SU-DHL-6 (cell line): Measurements from ENCODE around the gene RBMS2.

Source experiments
- H2AFZ ChIP-seq: fragments of 200-600 bp; sonication (generic); 2 replicates; pipeline ENCODE4 v1.6.1; 2014; ENCODE audit warnings: low read depth, mild to moderate bottlenecking, moderate library complexity, mixed read lengths, antibody characterized with exemption, low read length; ENCODE audit not compliant: severe bottlenecking
- H3F3A ChIP-seq: fragments of 200-600 bp; shearing (Covaris generic); 2 replicates; pipeline ENCODE4 v1.6.0; 2016; ENCODE audit warnings: antibody characterized with exemption, mild to moderate bottlenecking; ENCODE audit not compliant: insufficient read depth
- H3K27ac ChIP-seq: fragments of 200-600 bp; sonication (generic); 2 replicates; pipeline ENCODE4 v1.5.1; 2016; ENCODE audit warnings: low read depth, mild to moderate bottlenecking, low read length, moderate library complexity, mixed read lengths
- H3K27me3 ChIP-seq: fragments of 200-600 bp; sonication (generic), shearing (Covaris generic); 2 replicates; pipeline ENCODE4 v1.6.0; 2014; ENCODE audit warnings: mild to moderate bottlenecking, low read length
- H3K36me3 ChIP-seq: fragments of 200-600 bp; sonication (generic); 2 replicates; pipeline ENCODE4 v1.6.1; 2014; ENCODE audit warnings: mild to moderate bottlenecking, low read length, mixed read lengths
- H3K4me2 ChIP-seq: fragments of 300-600, 200-600 bp; shearing (Covaris generic), sonication (generic); 2 replicates; pipeline ENCODE4 v1.6.0; 2014; ENCODE audit warnings: low read length, low read depth, mild to moderate bottlenecking; ENCODE audit not compliant: poor library complexity, severe bottlenecking
- H3K4me3 ChIP-seq: fragments of 200-600 bp; sonication (generic); 2 replicates; pipeline ENCODE4 v1.5.1; 2014; ENCODE audit warnings: antibody characterized with exemption, low read length, mild to moderate bottlenecking, mixed read lengths; ENCODE audit not compliant: insufficient read depth, poor library complexity, severe bottlenecking
- H3K79me2 ChIP-seq: fragments of 200-600 bp; sonication (generic); 2 replicates; pipeline ENCODE4 v1.6.1; 2014; ENCODE audit warnings: mild to moderate bottlenecking, low read length, moderate library complexity; ENCODE audit not compliant: insufficient read depth
- H3K9ac ChIP-seq: fragments of 200-600 bp; sonication (generic); 2 replicates; pipeline ENCODE4 v1.7.0; 2014; ENCODE audit warnings: mild to moderate bottlenecking, low read length
- H3K9me2 ChIP-seq: fragments of 200-600 bp; sonication (generic); replicated peaks from 2 replicates; pipeline ENCODE4 v1.6.1; 2014; ENCODE audit warnings: low read length; ENCODE audit not compliant: insufficient read depth
- H3K9me3 ChIP-seq: fragments of 200-600 bp; sonication (generic); 2 replicates; pipeline ENCODE4 v1.6.1; 2014; ENCODE audit warnings: low read length, mixed read lengths; ENCODE audit not compliant: insufficient read depth
- H4K20me1 ChIP-seq: fragments of 200-600 bp; sonication (generic); 2 replicates; pipeline ENCODE4 v1.6.1; 2014; ENCODE audit warnings: low read depth, mild to moderate bottlenecking, antibody characterized with exemption, low read length, moderate library complexity, mixed read lengths
- CTCF ChIP-seq: fragments of 200-600 bp; sonication (generic); IDR thresholded peaks from one replicate; pipeline ENCODE4 v1.5.1; 2017; ENCODE audit warnings: antibody characterized with exemption, mild to moderate bottlenecking, low read length, moderate library complexity; ENCODE audit not compliant: insufficient read depth, poor library complexity, severe bottlenecking
- EZH2phosphoT487 ChIP-seq: fragments of 200-600 bp; sonication (generic), shearing (Covaris generic); conservative IDR thresholded peaks from 2 replicates; pipeline ENCODE4 v1.6.1; 2018; ENCODE audit warnings: mild to moderate bottlenecking, antibody characterized with exemption, low read length, moderate library complexity, mixed read lengths

The RBMS2 gene

GRCh38 chr12:56578983-56579546, 57.4 kb downstream of the RBMS2 start:
- Histone ChIP-seq H3F3A (no peaks in the 10 kb centered on the region), H3K79me2 (no peaks in the 10 kb centered on the region), H3K4me3 (no peak overlapping the region), H3K9ac (no peak overlapping the region), H3K9me2 (no peaks in the 10 kb centered on the region), H3K36me3 (no peaks in the 10 kb centered on the region), H2AFZ (no peak overlapping the region), H4K20me1 (no peaks in the 10 kb centered on the region), H3K27ac (no peak overlapping the region), H3K9me3 (no peaks in the 10 kb centered on the region), H3K27me3 (no peaks in the 10 kb centered on the region), H3K4me2 (no peak overlapping the region)
- TF ChIP-seq EZH2phosphoT487 (no peak), CTCF (no peak)

- TF ChIP-seq EZH2phosphoT487 (no peak), CTCF (no peak)
- no peaks in the 10 kb centered on the region for H3K36me3 ChIP-seq
- H3K27ac ChIP-seq = no peak overlapping the region
- H3K79me2 ChIP-seq = no peaks in the 10 kb centered on the region
- H3K9me3 ChIP-seq = no peaks in the 10 kb centered on the region
- H3K4me2 ChIP-seq = no peak overlapping the region
- no peaks in the 10 kb centered on the region for H3K27me3 ChIP-seq
- no peak overlapping the region for H3K9ac ChIP-seq
- H3F3A ChIP-seq = no peaks in the 10 kb centered on the region
- no peaks in the 10 kb centered on the region for H3K9me2 ChIP-seq
- H3K4me3 ChIP-seq = no peak overlapping the region
- H2AFZ ChIP-seq = no peak overlapping the region
- H4K20me1 ChIP-seq = no peaks in the 10 kb centered on the region
These were observed 60.0 kb downstream of the RBMS2 start for GRCh38 chr12:56581418-56582145.

GRCh38 chr12:56585098-56585497, 63.5 kb downstream of the RBMS2 start:
- H3F3A ChIP-seq = no peaks in the 10 kb centered on the region
- no peaks in the 10 kb centered on the region for H3K27me3 ChIP-seq
- no peak overlapping the region for H3K27ac ChIP-seq
- no peak overlapping the region for H3K4me3 ChIP-seq
- TF ChIP-seq EZH2phosphoT487 (no peak), CTCF (no peak)
- H3K9ac ChIP-seq = no peak overlapping the region
- no peak overlapping the region for H3K4me2 ChIP-seq
- H2AFZ ChIP-seq = no peak overlapping the region
- H3K9me3 ChIP-seq = no peaks in the 10 kb centered on the region
- H3K36me3 ChIP-seq = no peaks in the 10 kb centered on the region
- H4K20me1 ChIP-seq = no peaks in the 10 kb centered on the region
- H3K79me2 ChIP-seq = no peaks in the 10 kb centered on the region
- H3K9me2 ChIP-seq = no peaks in the 10 kb centered on the region
